WERI-Rb-1 (cell line): ENCODE measurements around the gene PTRHD1.

Experiments used
- DNase-seq: peaks from one replicate; pipeline ENCODE4 v3.0.0-alpha.2; 2020
- H3K27ac ChIP-seq: fragments of 250-450 bp; sonication (Bioruptor Pico); 2 replicates; pipeline ENCODE4 v1.5.1; 2020; ENCODE audit warnings: mild to moderate bottlenecking, moderate library complexity
- H3K27me3 ChIP-seq: fragments of 250-450 bp; sonication (Bioruptor Pico); 2 replicates; pipeline ENCODE4 v1.5.1; 2021; ENCODE audit warnings: mild to moderate bottlenecking, low read depth, moderate library complexity; ENCODE audit not compliant: insufficient read depth, severe bottlenecking
- H3K36me3 ChIP-seq: fragments of 250-450 bp; sonication (Bioruptor Pico); 2 replicates; pipeline ENCODE4 v1.5.1; 2020; ENCODE audit warnings: mild to moderate bottlenecking, moderate library complexity
- H3K4me3 ChIP-seq: 2 replicates; pipeline ENCODE4 v1.5.1; 2011; ENCODE audit warnings: low read depth, mild to moderate bottlenecking, control low read depth, low read length
- H3K9me3 ChIP-seq: fragments of 250-450 bp; sonication (Bioruptor Pico); 2 replicates; pipeline ENCODE4 v1.5.1; 2021; ENCODE audit warnings: mild to moderate bottlenecking, moderate library complexity; ENCODE audit not compliant: severe bottlenecking
- TF ChIP-seq, protein P1 (sequence below): IDR thresholded peaks from 2 replicates; pipeline ENCODE4 v1.5.1; 2011; ENCODE audit warnings: low read depth, mild to moderate bottlenecking, control low read depth, inconsistent platforms, low read length

Gene PTRHD1

DNA sequence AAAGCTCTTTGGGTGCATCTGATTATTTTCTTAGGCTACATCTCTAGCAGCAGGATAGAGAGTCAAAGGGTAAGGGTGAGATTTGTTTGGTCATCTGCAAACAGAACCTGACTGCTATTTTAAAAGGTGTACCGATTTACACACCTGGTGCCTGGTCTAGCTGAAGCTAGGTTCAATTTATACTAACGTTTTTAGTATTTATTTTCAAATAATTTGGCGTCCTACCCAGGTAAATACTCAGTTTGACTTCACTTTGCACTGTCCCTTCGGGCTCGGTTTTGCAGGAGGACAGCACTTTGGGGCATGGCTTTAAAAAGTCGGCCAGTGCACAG, 683 bp downstream of the PTRHD1 start:
- DNase-seq: no peak
- peak overlapping the region; percentile 79 for H3K4me3 ChIP-seq
- H3K27me3 ChIP-seq: no peaks in the 10 kb centered on the region
- H3K27ac ChIP-seq: peak overlapping the region; percentile 100
- TF ChIP-seq, protein P1, sequence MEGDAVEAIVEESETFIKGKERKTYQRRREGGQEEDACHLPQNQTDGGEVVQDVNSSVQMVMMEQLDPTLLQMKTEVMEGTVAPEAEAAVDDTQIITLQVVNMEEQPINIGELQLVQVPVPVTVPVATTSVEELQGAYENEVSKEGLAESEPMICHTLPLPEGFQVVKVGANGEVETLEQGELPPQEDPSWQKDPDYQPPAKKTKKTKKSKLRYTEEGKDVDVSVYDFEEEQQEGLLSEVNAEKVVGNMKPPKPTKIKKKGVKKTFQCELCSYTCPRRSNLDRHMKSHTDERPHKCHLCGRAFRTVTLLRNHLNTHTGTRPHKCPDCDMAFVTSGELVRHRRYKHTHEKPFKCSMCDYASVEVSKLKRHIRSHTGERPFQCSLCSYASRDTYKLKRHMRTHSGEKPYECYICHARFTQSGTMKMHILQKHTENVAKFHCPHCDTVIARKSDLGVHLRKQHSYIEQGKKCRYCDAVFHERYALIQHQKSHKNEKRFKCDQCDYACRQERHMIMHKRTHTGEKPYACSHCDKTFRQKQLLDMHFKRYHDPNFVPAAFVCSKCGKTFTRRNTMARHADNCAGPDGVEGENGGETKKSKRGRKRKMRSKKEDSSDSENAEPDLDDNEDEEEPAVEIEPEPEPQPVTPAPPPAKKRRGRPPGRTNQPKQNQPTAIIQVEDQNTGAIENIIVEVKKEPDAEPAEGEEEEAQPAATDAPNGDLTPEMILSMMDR: no peak
- no peaks in the 10 kb centered on the region for H3K9me3 ChIP-seq
- H3K36me3 ChIP-seq: peaks cover 46% of the 10 kb centered on the region

- Histone ChIP-seq H3K9me3 (no peaks in the 10 kb centered on the region), H3K27ac (0 out of 2 replicates have a peak overlapping the region, but pooled peaks have one; percentile 21), H3K4me3 (peak overlapping the region; percentile 79), H3K36me3 (peaks cover 35% of the 10 kb centered on the region), H3K27me3 (no peaks in the 10 kb centered on the region)
- TF ChIP-seq, protein P1: no peak
- DNase-seq: no peak
Observed at GRCh38 chr2:24791452-24791851, 1.7 kb downstream of the PTRHD1 start.

DNA sequence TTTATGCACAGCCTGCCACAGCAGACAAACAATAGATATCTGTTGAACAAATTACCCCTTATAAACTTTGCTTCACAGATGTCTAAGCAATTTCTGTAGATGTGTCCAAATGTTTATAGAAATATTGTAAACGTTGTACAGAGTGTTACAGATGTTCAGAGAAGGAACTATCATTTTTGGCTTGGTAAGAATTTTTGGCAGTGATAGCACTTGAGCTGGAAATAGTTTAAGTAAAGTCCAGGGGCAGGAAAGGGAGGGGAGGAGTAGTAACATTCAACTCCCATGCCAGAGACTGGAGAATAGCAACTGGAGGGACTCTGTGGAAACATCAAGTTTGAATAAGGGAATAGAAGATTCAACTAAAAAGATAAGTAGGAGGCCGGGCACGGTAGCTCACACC, 4.4 kb downstream of the PTRHD1 start:
- TF ChIP-seq, protein P1: no peak

DNA sequence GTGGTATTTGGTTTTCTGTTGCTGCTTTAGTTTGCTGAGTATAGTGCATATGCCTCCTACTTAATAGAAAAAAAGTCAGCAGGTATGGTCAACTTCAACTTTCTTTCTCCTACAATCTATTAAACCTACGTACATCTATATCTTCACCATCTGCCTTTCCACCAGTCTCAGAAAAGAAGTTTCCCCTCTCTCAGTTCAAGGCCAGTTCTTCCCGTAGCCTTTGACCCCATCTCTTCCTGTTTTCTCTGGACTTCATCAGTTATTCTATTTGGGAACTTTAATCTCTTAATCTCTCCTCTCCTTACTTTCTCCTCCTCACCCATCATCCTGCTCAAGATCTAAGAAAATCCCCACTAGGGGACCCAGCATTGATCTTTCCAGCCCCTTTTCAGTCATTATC, 5.7 kb downstream of the PTRHD1 start:
- peaks cover 4% of the 10 kb centered on the region; the same call in 1 of the 2 replicates for H3K36me3 ChIP-seq
- no peak for DNase-seq
- H3K27ac ChIP-seq: no peak overlapping the region
- no peaks in the 10 kb centered on the region for H3K9me3 ChIP-seq
- H3K27me3 ChIP-seq: no peaks in the 10 kb centered on the region
- TF ChIP-seq, protein P1: no peak
- no peak overlapping the region for H3K4me3 ChIP-seq

More for the DNA sequence above, 4.4 kb downstream of the PTRHD1 start:
- Histone ChIP-seq H3K4me3 (no peak overlapping the region), H3K27me3 (no peaks in the 10 kb centered on the region), H3K36me3 (peaks cover 10% of the 10 kb centered on the region), H3K9me3 (no peaks in the 10 kb centered on the region), H3K27ac (no peak overlapping the region)
- no peak for DNase-seq

DNA sequence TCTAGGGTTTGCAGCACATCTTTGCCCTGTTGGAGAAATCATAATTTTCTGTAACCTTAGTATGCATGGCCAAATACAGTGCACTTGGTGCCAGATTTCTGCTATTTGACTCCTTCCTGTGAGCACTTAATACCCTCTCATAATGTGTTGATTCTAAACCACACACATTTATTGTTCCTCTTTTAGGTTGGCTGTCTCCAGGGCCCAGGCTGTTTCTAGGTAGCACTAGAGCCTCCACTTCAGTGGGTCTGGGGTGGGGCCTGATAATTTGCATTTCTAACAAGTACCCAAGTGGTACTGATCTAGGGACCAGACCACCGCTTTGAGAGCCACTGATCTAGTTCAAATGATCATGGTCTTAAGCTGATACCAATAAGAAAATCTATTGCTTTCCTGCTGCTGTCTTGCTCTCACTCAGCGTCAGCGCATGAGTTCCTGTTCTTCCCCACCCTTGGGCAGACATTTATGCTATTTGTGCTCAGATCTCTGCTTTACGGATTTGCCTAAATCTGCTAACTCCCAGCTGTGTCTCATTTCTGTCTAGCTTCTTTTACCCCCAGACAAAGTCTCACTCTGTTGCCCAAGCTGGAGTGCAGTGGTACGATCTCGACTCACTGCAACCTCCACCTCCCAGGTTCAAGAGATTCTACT, 7.4 kb downstream of the PTRHD1 start:
- Histone ChIP-seq H3K4me3 (no peak overlapping the region), H3K36me3 (peaks cover 4% of the 10 kb centered on the region; the same call in 1 of the 2 replicates), H3K9me3 (no peaks in the 10 kb centered on the region), H3K27me3 (no peaks in the 10 kb centered on the region), H3K27ac (no peak overlapping the region)
- no peak for DNase-seq
- TF ChIP-seq, protein P1: no peak

DNA sequence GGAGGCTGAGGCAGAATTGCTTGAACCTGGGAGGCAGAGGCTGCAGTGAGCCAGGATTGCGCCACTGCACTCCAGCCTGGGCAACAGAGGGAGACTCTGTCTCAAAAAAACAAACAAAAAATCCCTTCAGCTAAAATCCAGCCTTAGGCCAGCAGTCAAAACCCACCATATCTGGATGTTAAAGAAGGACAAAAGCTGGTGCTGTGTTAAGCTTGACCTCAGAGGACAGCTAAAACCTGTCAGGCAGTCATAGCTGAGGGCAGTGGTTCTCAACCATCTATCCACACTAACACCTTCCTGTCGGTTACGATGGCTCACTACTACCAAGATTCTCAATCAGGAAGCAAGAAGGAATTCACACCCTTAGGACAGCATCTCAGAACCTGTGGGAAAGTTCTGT, 9.6 kb downstream of the PTRHD1 start:
- TF ChIP-seq, protein P1: no peak
- no peak for DNase-seq
- no peaks in the 10 kb centered on the region for H3K9me3 ChIP-seq
- H3K27ac ChIP-seq: no peak overlapping the region
- H3K36me3 ChIP-seq: no peaks in the 10 kb centered on the region
- H3K27me3 ChIP-seq: no peaks in the 10 kb centered on the region
- H3K4me3 ChIP-seq: no peak overlapping the region
